Brain microvascular endothelial cell (primary cell): ENCODE data around the gene CDK5RAP2.
A peak's percentile ranks its signal among the peaks of the same experiment; 100 is the strongest.

ENCODE experiments used
- DNase-seq: peaks from one replicate; pipeline ENCODE4 v3.0.0-alpha.2; 2020
- H3K27ac ChIP-seq: fragments of 250-450 bp; sonication (Bioruptor Pico); 2 replicates; pipeline ENCODE4 v1.5.1; 2020; ENCODE audit warnings: mild to moderate bottlenecking, moderate library complexity
- H3K27me3 ChIP-seq: fragments of 250-450 bp; sonication (Bioruptor Pico); replicated peaks from 2 replicates; pipeline ENCODE4 v1.5.1; 2020; ENCODE audit warnings: mild to moderate bottlenecking
- H3K36me3 ChIP-seq: fragments of 250-450 bp; sonication (Bioruptor Pico); replicated peaks from 2 replicates; pipeline ENCODE4 v1.5.1; 2020; ENCODE audit warnings: mild to moderate bottlenecking
- H3K4me3 ChIP-seq: 2 replicates; pipeline ENCODE4 v1.5.1; 2011; ENCODE audit warnings: low read depth, mild to moderate bottlenecking, control low read depth, low read length, moderate library complexity
- in situ Hi-C: cut with HindIII; loops from 2 replicates; pipeline ENCODE4 v1.10.0; 2017; ENCODE audit warnings: low sequenced_read_pairs, low pct_ligation_motif_present
- TF ChIP-seq, protein P1 (sequence below): IDR thresholded peaks from 2 replicates; pipeline ENCODE4 v1.5.1; 2011; ENCODE audit warnings: low read depth, mild to moderate bottlenecking, moderate library complexity, low read length, control low read depth, inconsistent platforms; ENCODE audit errors: missing control alignments

Gene CDK5RAP2

DNA sequence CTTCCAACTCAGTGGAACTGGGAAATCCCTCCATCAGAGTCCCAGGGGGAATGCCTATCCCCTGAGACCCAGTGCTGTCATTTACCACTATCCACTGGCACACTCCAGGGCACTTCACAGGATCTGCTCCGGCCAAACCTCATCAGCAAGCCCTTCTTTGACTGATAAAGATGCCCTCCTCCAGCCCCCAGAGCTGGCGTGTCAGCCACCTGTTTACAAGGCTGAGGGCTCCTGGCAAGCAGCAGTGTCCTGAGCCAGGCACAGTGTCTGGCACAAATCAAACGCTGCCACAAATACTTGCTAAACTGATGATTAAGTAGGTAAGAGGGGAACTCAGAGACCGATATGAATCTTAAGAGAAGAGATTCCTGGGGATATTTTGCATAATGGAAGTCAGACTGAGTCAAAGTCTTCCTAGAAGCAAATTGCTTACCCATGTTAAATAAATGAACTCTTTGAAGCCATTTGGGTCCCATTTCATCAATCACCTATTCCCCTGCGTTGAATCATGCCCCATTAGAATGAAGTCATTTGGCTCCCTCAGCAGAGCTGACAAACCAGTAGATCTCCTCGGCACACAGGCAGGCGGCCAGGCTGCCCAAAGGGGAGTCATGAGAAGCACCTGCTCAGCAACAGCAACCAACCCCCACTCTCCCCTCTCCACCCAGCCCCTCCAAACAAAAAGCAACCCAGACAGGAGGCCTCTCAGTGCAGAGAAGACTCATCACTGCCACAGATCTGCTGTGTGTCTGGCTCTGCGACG is 97.4 kb downstream of the CDK5RAP2 start:
- TF ChIP-seq, protein P1, sequence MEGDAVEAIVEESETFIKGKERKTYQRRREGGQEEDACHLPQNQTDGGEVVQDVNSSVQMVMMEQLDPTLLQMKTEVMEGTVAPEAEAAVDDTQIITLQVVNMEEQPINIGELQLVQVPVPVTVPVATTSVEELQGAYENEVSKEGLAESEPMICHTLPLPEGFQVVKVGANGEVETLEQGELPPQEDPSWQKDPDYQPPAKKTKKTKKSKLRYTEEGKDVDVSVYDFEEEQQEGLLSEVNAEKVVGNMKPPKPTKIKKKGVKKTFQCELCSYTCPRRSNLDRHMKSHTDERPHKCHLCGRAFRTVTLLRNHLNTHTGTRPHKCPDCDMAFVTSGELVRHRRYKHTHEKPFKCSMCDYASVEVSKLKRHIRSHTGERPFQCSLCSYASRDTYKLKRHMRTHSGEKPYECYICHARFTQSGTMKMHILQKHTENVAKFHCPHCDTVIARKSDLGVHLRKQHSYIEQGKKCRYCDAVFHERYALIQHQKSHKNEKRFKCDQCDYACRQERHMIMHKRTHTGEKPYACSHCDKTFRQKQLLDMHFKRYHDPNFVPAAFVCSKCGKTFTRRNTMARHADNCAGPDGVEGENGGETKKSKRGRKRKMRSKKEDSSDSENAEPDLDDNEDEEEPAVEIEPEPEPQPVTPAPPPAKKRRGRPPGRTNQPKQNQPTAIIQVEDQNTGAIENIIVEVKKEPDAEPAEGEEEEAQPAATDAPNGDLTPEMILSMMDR = no peak
- Histone ChIP-seq H3K36me3 (peaks cover 5% of the 10 kb centered on the region), H3K27me3 (no peaks in the 10 kb centered on the region), H3K4me3 (no peak overlapping the region), H3K27ac (no peak overlapping the region)
- in situ Hi-C loops = no loop called here
- DNase-seq = no peak

GRCh38 chr9:120481846-120482245 is 98.1 kb downstream of the CDK5RAP2 start:
- peaks cover 3% of the 10 kb centered on the region for H3K36me3 ChIP-seq
- in situ Hi-C loops = no loop called here
- TF ChIP-seq, protein P1 = no peak
- no peak overlapping the region for H3K4me3 ChIP-seq
- H3K27ac ChIP-seq = no peak overlapping the region
- DNase-seq = no peak
- H3K27me3 ChIP-seq = no peaks in the 10 kb centered on the region

GRCh38 chr9:120481248-120481647 is 98.7 kb downstream of the CDK5RAP2 start:
- no peak overlapping the region for H3K4me3 ChIP-seq

DNA sequence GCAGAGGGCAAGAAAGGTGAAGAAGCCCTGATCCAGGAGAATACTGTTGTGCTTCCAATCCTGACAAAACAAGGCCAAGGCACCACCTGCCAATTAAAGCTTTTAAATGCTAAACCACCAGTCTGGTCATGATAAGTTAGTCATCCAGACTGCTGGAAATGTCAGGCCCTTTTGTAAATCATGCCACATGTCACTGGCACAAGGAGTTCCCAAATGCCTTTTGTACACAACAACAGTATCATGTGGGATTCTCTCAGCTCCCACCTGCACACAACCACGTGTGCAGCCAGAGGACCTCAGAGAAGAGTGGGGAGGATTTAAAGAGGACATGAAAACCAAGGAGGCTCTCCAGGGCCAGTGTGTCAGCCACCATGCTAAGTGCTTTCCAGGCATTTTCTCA is 99.3 kb downstream of the CDK5RAP2 start:
- TF ChIP-seq, protein P1 = no peak
- H3K36me3 ChIP-seq = no peaks in the 10 kb centered on the region
- DNase-seq = no peak

More at GRCh38 chr9:120481248-120481647, 98.7 kb downstream of the CDK5RAP2 start:
- DNase-seq = no peak
- Histone ChIP-seq H3K27me3 (no peaks in the 10 kb centered on the region), H3K36me3 (no peaks in the 10 kb centered on the region), H3K27ac (no peak overlapping the region)
- TF ChIP-seq, protein P1 = no peak
- in situ Hi-C loops = no loop called here

GRCh38 chr9:120478208-120478607 is 101.8 kb downstream of the CDK5RAP2 start:
- Histone ChIP-seq H3K27ac (peak overlapping the region; percentile 30), H3K4me3 (no peak overlapping the region), H3K36me3 (no peaks in the 10 kb centered on the region), H3K27me3 (no peaks in the 10 kb centered on the region)
- no peak for DNase-seq
- in situ Hi-C loops = no loop called here
- TF ChIP-seq, protein P1 = no peak

More for the DNA sequence above, 99.3 kb downstream of the CDK5RAP2 start:
- no peak overlapping the region for H3K27ac ChIP-seq
- H3K4me3 ChIP-seq = no peak overlapping the region
- in situ Hi-C loops = no loop called here
- H3K27me3 ChIP-seq = no peaks in the 10 kb centered on the region

DNA sequence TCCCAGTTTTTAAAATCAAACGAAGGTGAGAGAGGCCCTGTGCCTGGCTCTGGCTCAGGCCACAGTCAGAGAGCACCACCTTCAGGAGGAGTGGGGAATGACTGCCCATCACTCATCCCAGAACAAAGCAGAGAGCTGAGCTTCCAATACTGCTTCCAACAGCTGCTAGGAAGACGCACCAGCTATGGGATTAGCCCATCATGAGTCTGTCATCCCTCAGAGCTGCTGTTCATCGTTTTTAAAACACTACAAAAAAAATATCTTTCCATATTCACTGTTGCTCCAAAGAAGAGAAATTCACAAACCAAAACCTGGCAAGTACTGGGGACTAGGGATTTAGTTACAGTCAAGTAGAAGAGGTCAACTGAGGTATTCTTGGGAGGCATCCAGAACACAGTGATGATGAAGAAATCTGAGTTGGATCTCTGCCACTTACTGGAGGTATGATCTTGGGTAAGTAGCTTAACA is 102.4 kb downstream of the CDK5RAP2 start:
- Histone ChIP-seq H3K36me3 (no peaks in the 10 kb centered on the region), H3K27me3 (no peaks in the 10 kb centered on the region), H3K27ac (no peak overlapping the region), H3K4me3 (no peak overlapping the region)
- TF ChIP-seq, protein P1 = peak; percentile 100
- in situ Hi-C loops = no loop called here
- DNase-seq = peak; percentile 82
